ENCODE data around the gene GPR32. TPM values are rescaled to one million over a fixed set of nuclear protein-coding genes. Genes with fewer than 3 reads are reported as not detected.
"Not testable (repeated sequence)": the region's sequence is repeated elsewhere in the genome, so short reads cannot be mapped to it uniquely, and the experiment has no call there.

GPR32 gene
- not detected for total RNA-seq
- long read RNA-seq: 0 reads

GRCh38 chr19:50770164-50770563 is at the start of gene GPR32:
Gene GPR32 (plus strand): TSS chr19:50770464. CDS start chr19:50770601, 137 bp downstream.
- not testable (repeated sequence) for ATAC-seq, DNase-seq
- intact Hi-C loops (cut with DNase I): loop anchor here in 1 of 2 donors (10.0 kb wide), 1 partner anchor 65 kb away; no protein-coding TSS in a partner anchor

GRCh38 chr19:50720921-50721381 is 49.3 kb upstream of the GPR32 start:
- no peak for DNase-seq
- intact Hi-C loops (cut with DNase I): no loop called here
- no peak for ATAC-seq

GRCh38 chr19:50721441-50722137 is 48.7 kb upstream of the GPR32 start:
- DNase-seq (no peak), ATAC-seq (no peak)
- intact Hi-C loops (cut with DNase I): no loop called here

- intact Hi-C loops (cut with DNase I): no loop called here
- no peak for ATAC-seq
- DNase-seq: no peak
Observed at GRCh38 chr19:50722201-50723013, 47.9 kb upstream of the GPR32 start.

GRCh38 chr19:50723069-50723468 is 47.2 kb upstream of the GPR32 start, which contains the start of gene CLEC11A:
Gene CLEC11A (plus strand): TSS chr19:50723364. CDS start chr19:50723526, 162 bp downstream.
- ATAC-seq: peak in 1 of 2 donors; percentile 27
- intact Hi-C loops (cut with DNase I): no loop called here

GRCh38 chr19:50723735-50724521 is 46.3 kb upstream of the GPR32 start:
- DNase-seq: no peak
- no peak for ATAC-seq
- intact Hi-C loops (cut with DNase I): no loop called here

More at GRCh38 chr19:50723069-50723468, 47.2 kb upstream of the GPR32 start, which contains the start of gene CLEC11A:
- peak; percentile 75 for DNase-seq

GRCh38 chr19:50724522-50725217 is 45.6 kb upstream of the GPR32 start:
- peak; percentile 99 for DNase-seq
- ATAC-seq: peak; percentile 95 to 96
- intact Hi-C loops (cut with DNase I): no loop called here

- ATAC-seq (peak; percentile 46 to 56), DNase-seq (no peak)
- intact Hi-C loops (cut with DNase I): no loop called here
Observed at GRCh38 chr19:50725218-50725910, 44.9 kb upstream of the GPR32 start.

GRCh38 chr19:50725911-50726230 is 44.4 kb upstream of the GPR32 start:
- intact Hi-C loops (cut with DNase I): no loop called here
- ATAC-seq (no peak), DNase-seq (no peak)

GRCh38 chr19:50728084-50728737 is 42.1 kb upstream of the GPR32 start:
- DNase-seq: peak; percentile 91
- ATAC-seq: peak in 1 of 2 donors; percentile 26
- intact Hi-C loops (cut with DNase I): no loop called here

- DNase-seq: no peak
- ATAC-seq: no peak
- intact Hi-C loops (cut with DNase I): no loop called here
Observed at GRCh38 chr19:50729894-50730293, 40.4 kb upstream of the GPR32 start.

GRCh38 chr19:50735869-50736268 is 34.4 kb upstream of the GPR32 start:
- DNase-seq: no peak
- intact Hi-C loops (cut with DNase I): no loop called here
- ATAC-seq: no peak

- ATAC-seq: no peak
- intact Hi-C loops (cut with DNase I): no loop called here
Observed at GRCh38 chr19:50736338-50736737, 33.9 kb upstream of the GPR32 start.

GRCh38 chr19:50739132-50739913 is 30.9 kb upstream of the GPR32 start:
- intact Hi-C loops (cut with DNase I): no loop called here
- ATAC-seq (no peak), DNase-seq (no peak)

More at GRCh38 chr19:50736338-50736737, 33.9 kb upstream of the GPR32 start:
- DNase-seq: no peak

GRCh38 chr19:50739914-50740426 is 30.3 kb upstream of the GPR32 start:
- ATAC-seq (no peak), DNase-seq (no peak)
- intact Hi-C loops (cut with DNase I): no loop called here

GRCh38 chr19:50741179-50741933 is 28.9 kb upstream of the GPR32 start:
- ATAC-seq (no peak), DNase-seq (no peak)
- intact Hi-C loops (cut with DNase I): no loop called here
